Measurements from ENCODE around the gene XPNPEP1. TPM values are rescaled to one million over a fixed set of nuclear protein-coding genes. Genes with fewer than 3 reads are reported as not detected.

Gene XPNPEP1
- total RNA-seq, 1 donor from 2014 or later = 36.0 TPM

DNA sequence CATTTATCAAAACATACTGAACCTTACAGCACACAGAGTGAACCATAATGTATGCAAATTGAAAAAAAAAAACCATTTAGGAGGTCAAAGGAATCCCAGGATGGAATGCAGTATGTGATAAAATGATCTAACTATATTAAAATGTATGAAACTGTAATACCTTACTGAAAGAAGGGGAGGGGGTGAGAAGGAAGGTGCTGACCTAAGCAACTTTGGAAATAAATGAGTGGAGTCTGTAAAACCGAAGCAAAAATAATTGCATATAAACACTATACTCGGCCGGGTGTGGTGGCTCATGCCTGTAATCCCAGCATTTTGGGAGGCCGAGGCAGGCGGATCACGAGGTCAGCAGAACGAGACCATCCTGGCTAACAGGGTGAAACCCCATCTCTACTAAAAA lies 69.4 kb downstream of the XPNPEP1 start:
- intact Hi-C loops (cut with DNase I) = no loop called here
- no peak for DNase-seq
- ATAC-seq (ENCODE audit: poor library complexity) = no peak

DNA sequence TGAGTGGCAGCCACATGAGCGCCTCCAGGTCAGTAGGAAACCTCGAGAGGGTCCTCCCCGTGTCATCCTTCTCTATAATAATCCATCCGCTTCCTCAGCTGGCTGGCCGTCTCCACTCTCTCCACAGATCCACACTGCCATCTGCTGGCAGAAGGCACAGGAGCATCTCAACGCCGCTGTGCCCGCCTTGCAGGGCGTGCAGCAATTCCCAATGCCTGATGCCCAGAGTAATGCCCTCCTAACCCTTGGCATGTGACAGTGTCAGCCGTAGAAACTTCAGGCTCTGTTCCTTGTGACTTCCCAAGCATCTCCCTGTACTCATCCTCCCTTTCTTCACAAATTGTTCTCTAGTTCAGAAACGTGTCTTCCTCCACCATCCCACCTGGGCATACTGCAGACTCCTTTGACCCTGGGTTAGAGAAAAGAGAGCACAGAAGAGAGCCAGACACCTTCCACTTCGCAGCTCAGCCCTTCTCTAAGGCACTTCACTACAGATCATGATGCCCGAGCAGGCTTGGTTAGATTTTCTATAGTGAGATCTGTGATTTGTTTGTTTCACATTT lies 70.8 kb downstream of the XPNPEP1 start:
- ATAC-seq (ENCODE audit: poor library complexity) = peak; percentile 95
- intact Hi-C loops (cut with DNase I) = no loop called here

DNA sequence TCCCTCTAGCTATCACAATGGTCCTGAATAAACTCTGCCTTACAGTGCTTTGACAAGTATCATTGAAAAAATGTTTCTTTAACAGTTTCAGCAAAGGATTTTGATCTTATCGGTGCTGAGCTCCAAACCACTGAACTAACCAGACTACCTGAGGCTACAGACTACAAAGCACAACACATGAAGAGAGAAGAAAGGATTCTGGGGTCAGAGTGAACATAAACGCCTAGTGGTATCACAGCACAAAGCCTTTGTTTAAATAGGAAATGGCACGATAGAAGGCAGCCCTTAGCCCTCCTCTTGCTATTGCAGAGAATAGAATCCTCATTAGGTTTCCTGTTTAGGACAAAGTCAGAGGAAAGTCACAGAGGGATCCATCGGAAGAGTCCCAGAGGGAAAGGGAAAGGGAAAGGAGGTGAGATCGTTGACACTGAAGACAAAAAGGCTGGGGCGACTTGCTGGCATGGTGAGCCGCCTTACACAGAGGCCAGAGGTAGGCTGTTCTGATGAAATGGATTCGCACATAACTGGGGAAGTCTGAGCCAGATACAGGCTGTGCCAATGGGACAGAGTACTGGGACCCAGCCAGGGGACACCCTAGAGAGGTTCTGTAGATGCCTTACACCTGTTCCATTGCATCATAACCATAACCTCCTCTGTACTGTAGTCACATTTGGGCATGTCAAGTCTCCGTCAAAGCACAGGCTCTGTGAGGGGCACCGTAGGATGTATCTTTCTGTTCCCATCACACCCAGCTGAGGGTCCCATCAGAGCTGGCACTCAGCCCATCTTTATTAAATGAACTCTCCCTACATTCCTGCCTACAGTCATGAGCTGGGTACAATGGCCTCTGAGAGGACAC lies 71.5 kb downstream of the XPNPEP1 start:
- ATAC-seq (ENCODE audit: poor library complexity) = peak; percentile 53
- DNase-seq = no peak
- intact Hi-C loops (cut with DNase I) = no loop called here

More for the DNA sequence above, 70.8 kb downstream of the XPNPEP1 start:
- DNase-seq = peak; percentile 82

DNA sequence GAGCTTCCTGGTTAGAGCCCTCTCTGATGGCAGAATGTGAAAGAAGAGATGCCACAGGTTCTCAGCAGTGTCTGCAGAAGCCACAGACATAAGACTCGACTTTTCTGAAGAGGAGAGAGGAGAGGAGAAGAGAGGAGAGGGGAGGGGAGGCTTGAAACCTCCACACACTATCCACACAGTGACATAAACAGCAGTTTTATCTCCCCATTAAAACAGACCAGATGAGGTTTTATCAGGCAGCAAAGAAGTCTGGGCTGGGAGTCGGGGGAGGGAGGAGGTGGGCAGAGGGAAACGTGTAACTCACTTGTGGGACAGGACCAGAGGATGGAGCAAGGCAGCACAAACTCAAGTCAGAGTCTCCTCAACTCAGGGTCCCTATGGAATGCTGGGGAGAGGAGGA lies 76.5 kb downstream of the XPNPEP1 start:
- DNase-seq = no peak
- ATAC-seq (ENCODE audit: poor library complexity) = no peak
- intact Hi-C loops (cut with DNase I) = no loop called here

DNA sequence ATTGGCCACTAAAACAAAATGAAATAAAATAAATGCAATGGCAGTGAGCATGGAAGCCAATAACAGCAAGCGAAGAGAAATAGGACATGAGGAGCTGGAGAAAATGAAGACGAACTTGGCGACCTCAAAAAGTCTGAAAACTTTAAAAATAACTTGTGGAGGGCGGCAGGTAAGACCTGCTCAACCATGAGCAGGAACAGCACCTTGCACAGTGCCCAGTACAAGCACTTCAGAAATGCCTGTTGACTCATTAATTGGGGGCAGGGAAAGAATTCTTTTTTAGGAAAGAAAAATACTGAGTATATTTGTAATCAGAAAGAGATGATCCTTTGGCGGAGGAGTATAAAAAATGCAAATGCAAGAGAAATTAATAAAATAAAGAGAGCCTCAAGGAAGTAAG lies 78.0 kb downstream of the XPNPEP1 start:
- DNase-seq (no peak), ATAC-seq (ENCODE audit: poor library complexity) (no peak)
- intact Hi-C loops (cut with DNase I) = no loop called here

DNA sequence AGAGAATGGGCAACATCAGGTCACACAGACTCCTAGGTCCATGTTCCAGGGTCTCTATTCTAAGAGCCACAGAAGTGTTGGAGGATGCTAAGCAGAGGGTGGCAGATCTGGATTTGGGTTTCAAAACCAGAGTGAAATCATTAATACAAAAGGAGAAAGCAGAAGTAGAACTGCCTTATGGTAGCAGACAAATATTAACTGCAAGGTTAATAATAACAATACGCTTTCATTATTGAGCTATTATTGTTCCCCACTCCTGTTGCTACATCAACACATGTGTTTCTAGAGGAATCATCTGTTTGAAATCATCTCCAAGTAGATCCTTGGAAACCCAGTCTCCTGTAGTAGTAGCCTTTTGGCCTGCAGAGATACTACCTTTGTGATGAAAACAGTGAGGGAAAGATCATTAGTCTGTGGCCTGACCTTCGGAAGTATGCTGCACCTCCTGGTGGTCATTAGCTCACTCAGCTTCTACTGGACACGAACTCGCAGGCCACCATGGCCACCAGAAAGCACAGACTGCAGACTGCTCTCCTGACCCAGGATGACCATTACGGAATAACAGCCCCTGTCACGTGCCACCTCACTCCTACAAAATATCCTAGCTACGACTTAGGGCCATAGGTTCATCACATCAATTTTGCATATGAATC lies 84.6 kb downstream of the XPNPEP1 start:
- no peak for ATAC-seq (ENCODE audit: poor library complexity)
- no peak for DNase-seq
- intact Hi-C loops (cut with DNase I) = no loop called here

DNA sequence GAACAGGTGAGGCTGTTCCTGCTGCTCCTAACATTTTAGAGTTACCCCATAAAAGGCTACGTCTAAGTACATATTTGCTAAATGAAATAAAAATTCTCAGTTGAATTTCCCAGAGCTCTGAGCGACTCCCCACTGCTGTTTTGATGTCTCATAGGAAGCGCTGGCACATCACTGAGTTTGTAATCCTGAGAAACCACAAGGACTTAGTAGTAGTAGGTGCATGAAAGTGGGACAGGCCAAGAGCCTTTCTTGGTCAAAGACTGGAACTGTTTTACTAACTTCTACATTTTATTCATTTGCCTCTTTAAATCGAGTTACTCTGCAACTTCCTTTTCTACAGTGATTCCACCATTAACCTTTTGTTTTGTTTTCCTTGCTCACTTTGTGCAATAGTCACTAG lies 85.9 kb downstream of the XPNPEP1 start:
- intact Hi-C loops (cut with DNase I) = no loop called here
- ATAC-seq (ENCODE audit: poor library complexity) (no peak), DNase-seq (no peak)

DNA sequence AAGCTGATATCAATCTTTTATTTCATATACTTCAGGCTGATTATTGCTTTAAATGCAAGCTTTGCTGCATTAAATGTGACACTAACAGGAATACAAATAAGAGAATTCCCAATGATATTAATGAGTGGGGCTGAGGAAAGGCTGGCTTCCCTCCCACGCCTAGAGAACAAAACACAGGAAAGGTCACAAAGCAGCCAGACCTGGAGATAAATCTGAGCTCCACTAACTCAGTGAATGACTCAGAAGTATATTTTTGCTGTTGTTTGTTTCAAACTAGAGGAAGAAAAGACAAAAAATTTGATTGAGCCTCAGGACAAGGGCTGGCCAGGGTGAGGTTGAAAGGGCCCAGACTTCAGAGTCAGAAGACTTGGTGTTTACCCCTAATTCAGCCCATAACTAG lies 88.1 kb downstream of the XPNPEP1 start:
- DNase-seq (no peak), ATAC-seq (ENCODE audit: poor library complexity) (no peak)
- intact Hi-C loops (cut with DNase I) = no loop called here

DNA sequence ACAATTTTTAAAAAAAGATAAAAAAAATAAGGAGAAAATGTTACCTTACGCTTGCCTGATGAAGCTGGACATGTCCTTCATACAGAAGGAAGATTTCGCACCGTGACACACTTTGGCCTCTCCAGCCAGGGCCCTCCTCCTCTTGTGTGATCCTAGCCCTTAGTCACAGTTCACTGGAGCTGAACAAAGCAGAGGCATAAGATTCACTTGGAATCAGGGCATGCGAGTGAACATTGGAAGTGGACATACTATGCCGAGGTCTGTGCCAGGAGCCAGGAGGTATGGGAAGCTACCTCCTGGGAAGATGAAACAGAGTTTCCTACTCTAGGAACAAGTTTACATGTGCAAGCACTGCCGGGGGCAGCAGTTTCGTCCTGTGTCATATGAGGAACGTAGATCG lies 91.5 kb downstream of the XPNPEP1 start:
- no peak for DNase-seq
- intact Hi-C loops (cut with DNase I) = no loop called here
- no peak for ATAC-seq (ENCODE audit: poor library complexity)

DNA sequence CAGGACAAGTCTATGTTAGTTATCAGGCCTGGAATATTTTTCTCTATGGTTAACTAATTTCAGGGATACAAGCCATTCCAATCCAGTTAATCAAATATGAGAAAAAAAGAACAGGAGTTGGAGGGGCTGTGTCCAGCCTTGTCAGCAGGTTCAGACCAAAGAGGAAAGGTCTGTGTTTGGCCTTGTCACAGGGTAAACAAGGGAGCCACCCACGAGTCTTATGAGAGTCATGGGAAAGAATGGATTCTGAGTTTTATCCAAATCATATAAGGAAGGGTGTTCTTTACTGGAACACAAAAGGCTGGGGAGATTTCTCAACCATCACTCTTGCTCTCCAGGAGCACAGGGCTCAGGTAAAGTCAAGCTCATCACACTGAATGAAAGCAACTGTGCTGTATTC lies 99.1 kb downstream of the XPNPEP1 start:
- ATAC-seq (ENCODE audit: poor library complexity) (no peak), DNase-seq (no peak)
- intact Hi-C loops (cut with DNase I) = no loop called here

DNA sequence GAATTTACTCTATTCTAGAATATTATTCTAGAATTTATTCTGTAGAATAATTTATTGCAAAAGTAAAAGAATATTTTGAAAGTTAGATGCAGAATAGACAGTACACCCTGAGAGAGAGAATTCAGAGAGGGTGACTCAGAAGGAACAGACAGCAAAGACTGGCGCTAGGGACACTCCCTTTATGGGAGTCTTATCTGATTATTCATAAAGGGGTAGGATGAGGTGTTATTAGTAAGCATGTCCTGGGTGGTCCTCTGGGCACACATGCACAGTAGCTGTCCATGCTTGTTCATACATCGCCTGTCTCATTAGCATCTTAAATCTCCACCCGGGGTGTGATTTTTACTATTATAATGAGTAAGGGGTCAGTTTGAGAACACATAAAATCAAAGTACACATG lies 100.1 kb downstream of the XPNPEP1 start:
- no peak for ATAC-seq (ENCODE audit: poor library complexity)
- intact Hi-C loops (cut with DNase I) = no loop called here
- DNase-seq = no peak

DNA sequence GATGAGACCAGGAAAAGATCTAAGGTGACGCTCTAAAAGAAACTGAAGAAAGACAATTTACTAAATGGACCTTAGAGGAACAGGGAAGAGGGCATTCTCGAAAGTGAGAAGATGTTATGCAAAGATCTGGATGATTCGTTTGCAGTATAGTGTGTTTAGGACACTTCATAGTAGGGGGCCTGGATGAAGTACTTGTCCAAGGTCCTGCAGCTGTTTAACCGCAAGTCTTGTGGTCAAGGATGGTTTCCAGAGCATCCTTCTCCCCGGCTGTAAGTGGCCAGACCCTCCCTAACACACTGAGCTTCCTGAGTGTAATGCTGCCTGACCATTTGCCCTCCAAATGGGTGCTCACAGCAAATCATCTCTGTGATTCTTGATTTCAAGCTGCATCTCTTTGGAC lies 101.6 kb downstream of the XPNPEP1 start:
- ATAC-seq (ENCODE audit: poor library complexity) = no peak
- DNase-seq = no peak
- intact Hi-C loops (cut with DNase I) = no loop called here

DNA sequence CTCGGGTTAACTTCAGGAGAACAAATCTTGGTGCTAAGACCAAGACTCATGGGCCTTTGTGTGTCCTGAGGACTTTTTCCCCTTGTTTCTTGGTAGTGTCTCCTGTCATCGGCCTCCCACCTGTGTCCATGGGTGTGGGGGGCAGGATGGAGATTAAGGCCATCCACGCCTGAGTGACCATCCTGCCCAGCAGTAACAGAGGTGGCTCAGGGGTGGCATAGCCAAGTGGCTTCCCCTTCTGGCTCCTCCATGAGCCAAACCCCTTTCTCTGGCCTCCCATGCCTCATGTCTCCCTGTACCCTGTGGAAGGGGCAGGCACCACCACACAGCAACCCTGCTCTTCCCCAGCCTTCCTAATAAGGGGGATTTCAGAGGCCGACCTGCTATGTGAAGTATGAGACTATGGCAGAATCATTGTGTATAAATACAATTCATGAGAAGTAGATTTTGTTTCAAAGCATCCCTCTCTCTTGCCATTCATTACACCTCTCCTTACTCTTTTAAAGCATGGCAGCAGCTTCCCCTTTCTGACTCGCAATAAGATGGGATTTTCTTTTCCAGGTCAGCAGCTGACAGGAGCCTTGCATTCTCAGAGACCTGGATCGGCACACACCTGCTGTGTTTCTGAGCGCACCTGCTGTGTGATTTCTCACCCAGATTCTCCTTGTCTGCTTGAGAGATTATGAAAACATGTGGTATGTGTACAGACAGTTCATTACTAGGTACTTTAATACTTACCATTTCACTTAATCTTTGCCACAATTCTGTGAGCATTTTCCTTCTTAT lies 102.5 kb downstream of the XPNPEP1 start:
- intact Hi-C loops (cut with DNase I) = no loop called here
- no peak for ATAC-seq (ENCODE audit: poor library complexity)

DNA sequence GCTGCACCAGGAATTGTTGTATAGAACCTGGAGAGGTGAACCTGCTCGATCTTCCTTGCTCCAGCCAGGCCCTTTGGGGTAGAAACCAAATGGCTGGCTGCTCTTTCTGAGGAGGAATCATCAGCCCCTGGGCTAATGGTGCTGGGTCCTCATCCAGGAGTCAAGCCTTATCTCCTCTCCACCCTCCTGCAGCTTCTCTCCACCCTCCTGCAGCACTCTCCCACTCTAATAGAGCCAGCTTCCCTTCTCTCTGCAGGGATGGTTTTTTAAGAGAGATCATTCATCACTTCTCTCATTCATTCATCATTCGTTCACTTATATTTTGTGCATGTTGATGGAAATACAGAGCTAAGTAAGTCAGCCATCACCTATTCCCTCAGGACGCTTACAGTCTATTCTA lies 103.5 kb downstream of the XPNPEP1 start:
- intact Hi-C loops (cut with DNase I) = no loop called here
- ATAC-seq (ENCODE audit: poor library complexity) = no peak

More for the DNA sequence above, 102.5 kb downstream of the XPNPEP1 start:
- DNase-seq = no peak

More for the DNA sequence above, 103.5 kb downstream of the XPNPEP1 start:
- no peak for DNase-seq

Other genes starting within 250 kb of the XPNPEP1 start
- gene ADD3, start 84.5 kb upstream of the XPNPEP1 start, total RNA-seq = 115 TPM

Data from Right ventricle myocardium superior (tissue), 1 donor.